Tibial nerve (tissue), 4 donors: ENCODE measurements around the gene CXCL17. TPM values are rescaled to one million over a fixed set of nuclear protein-coding genes. Genes with fewer than 3 reads are reported as not detected.

Experiments
- DNase-seq, 2 donors: peaks; one replicate each; pipeline ENCODE4 v3.0.0-alpha.2; 2019; ENCODE audit warnings: low spot score in 2 of 2
- H3K27ac ChIP-seq, 4 donors: fragments of 200-600 bp; sonication (generic) in 3 of 4; one replicate each; pipeline ENCODE4 v1.5.1; 2017 to 2019; ENCODE audit warnings: mild to moderate bottlenecking in 1 of 4
- H3K27me3 ChIP-seq, 2 donors: fragments of 200-600 bp; sonication (generic) in 1 of 2; one replicate each; pipeline versions ENCODE4 v1.5.1 to v1.6.0; 2017 to 2019
- H3K36me3 ChIP-seq, 3 donors: fragments of 200-600 bp; sonication (generic); one replicate each; pipeline ENCODE4 v1.5.1; 2018 to 2019
- H3K4me1 ChIP-seq, 4 donors: fragments of 200-600 bp; sonication (generic) in 3 of 4; one replicate each; pipeline ENCODE4 v1.5.1; 2017 to 2019
- H3K4me3 ChIP-seq, 4 donors: fragments of 200-600 bp; sonication (generic) in 3 of 4; one replicate each; pipeline ENCODE4 v1.5.1; 2017 to 2019; ENCODE audit warnings: mild to moderate bottlenecking in 1 of 4, moderate library complexity in 1 of 4
- H3K9me3 ChIP-seq, 4 donors: fragments of 200-600 bp; sonication (generic) in 3 of 4; one replicate each; pipeline ENCODE4 v1.5.1; 2017 to 2019
- CTCF ChIP-seq, 5 experiments: fragments of 200-600 bp in 3 of 5; fragments of 450-650 bp in 2 of 5; sonication (generic) in 3 of 5; IDR thresholded peaks; one replicate each; pipeline ENCODE4 v1.5.1; 2016 to 2019; ENCODE audit warnings: antibody characterized with exemption in 5 of 5, mild to moderate bottlenecking in 3 of 5, moderate library complexity in 2 of 5
- EP300 ChIP-seq, 2 donors: sonication (generic); formaldehyde crosslinking; IDR thresholded peaks; one replicate each; pipeline ENCODE4 v1.6.1; 2017; ENCODE audit warnings: antibody characterized with exemption in 2 of 2, mild to moderate bottlenecking in 1 of 2
- POLR2A ChIP-seq, 2 donors: fragments of 450-650 bp; IDR thresholded peaks; one replicate each; pipeline ENCODE4 v1.6.1; 2017; ENCODE audit warnings: antibody characterized with exemption in 2 of 2, mild to moderate bottlenecking in 2 of 2, moderate library complexity in 2 of 2
- WGBS, 2 donors: methylation state at CpG; one replicate each; pipeline ENCODE4 v1.1.5; 2018; 5-methylcytosine and 5-hydroxymethylcytosine counted together
- total RNA-seq, 4 donors: library from RNA; depleted of rRNA; stranded (reverse); fragments of >200 nt; gene quantifications; one replicate each; pipeline ENCODE4 v1.1.0, GENCODE V29; 2016

Gene CXCL17
- total RNA-seq, 4 donors from 2014 or later, result not detected

DNA sequence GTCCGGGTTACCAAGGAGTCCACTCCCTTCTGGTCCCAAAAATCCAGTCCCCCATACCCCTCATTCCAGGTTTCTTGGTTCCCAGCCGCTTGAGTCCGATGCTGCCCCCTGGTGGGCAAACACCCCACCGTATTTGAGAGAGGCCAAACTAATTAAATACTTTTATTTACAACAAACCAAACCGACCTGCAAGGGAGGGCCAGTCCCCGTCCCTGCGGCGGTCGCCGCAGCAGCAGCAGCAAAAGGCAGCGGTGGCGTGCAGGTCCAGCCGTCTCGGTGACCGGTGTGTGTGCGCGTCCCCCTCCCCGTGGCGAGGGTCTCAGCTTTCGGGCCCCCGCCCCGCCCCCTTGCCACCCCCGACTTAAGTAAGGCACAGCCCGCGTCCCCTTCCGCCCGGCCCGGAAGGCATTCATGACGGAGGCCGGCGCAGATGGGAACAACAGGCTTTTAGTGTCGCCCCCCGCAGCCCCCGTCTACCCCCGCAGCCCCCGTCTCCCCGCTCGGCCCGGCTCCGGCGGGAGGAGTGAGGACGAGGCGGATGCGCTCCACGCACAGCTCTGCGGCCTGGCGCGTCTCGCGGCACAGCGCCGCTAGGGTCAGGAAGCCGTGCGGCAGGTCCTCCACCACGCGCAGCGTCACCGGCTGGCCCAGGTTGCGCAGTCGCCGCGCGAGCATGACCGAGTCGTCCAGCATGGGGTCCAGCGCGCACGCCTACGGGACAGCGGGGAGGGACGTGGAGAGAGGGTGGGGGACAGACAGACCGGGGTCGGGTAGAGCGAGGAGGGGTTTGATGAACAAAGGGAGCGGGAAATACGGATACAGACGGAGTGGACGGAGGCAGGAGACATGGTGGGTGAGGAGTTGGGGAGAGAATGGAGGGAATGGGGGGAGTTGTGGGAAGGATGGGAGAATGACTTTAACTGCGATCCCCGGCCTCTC lies 41.1 kb downstream of the CXCL17 start:
- Histone ChIP-seq H3K4me3 (peak overlapping the region; percentile 45 to 78 (median 62)), H3K27ac (peak overlapping the region in 3 of 4 donors; percentile 52 to 70 (median 69)), H3K36me3 (peaks cover 0 to 16% (median 0%) of the 10 kb centered on the region in 3 donors), H3K4me1 (peaks cover 0 to 31% (median 11%) of the 10 kb centered on the region in 4 donors), H3K27me3 (no peaks in the 10 kb centered on the region), H3K9me3 (no peaks in the 10 kb centered on the region)
- DNase-seq, result peak; percentile 78 to 92
- TF ChIP-seq CTCF (IDR thresholded peaks at IDR 0.05) (peak; percentile 76 to 90 (median 81)), POLR2A (IDR thresholded peaks at IDR 0.05) (no peak)
- 1% methylated on average over 42 to 64 of the region's 80 CpGs for WGBS, 2 donors

DNA sequence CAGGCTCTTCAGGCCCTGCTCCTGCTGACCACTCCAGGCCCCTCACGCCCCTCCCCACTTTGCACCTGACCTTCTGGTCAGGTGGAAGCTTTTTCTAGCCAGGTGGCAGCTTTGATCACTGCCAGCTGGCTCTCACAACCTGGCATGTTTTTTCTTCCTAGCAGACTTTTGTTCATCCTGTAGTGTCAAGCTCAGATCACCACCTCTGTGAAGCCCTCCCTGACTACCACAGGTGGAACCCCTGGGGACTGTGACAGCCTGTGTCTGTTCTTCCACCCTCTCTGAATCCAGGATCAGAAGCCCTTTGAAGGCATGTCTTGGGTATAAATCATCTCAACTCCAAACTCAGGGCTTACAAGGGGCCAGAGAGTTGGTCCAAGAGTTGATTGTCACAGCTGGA lies 42.3 kb downstream of the CXCL17 start:
- H3K27ac ChIP-seq, result no peak overlapping the region
- H3K4me3 ChIP-seq, result no peak overlapping the region
- peaks cover 0 to 37% (median 11%) of the 10 kb centered on the region in 4 donors for H3K4me1 ChIP-seq
- no peak for TF ChIP-seq CTCF (IDR thresholded peaks at IDR 0.05)
- no peak for TF ChIP-seq EP300 (IDR thresholded peaks at IDR 0.05)
- no peak for TF ChIP-seq POLR2A (IDR thresholded peaks at IDR 0.05)
- peaks cover 0 to 4% (median 0%) of the 10 kb centered on the region in 3 donors for H3K36me3 ChIP-seq
- DNase-seq, result no peak
- H3K27me3 ChIP-seq, result no peaks in the 10 kb centered on the region
- no peaks in the 10 kb centered on the region for H3K9me3 ChIP-seq
- 87 to 91% methylated on average over 1 of the region's 1 CpG for WGBS, 2 donors

- no peak for DNase-seq
- peaks cover 0 to 33% (median 11%) of the 10 kb centered on the region in 4 donors for H3K4me1 ChIP-seq
- no peaks in the 10 kb centered on the region for H3K36me3 ChIP-seq
- no peaks in the 10 kb centered on the region for H3K9me3 ChIP-seq
- TF ChIP-seq EP300 (IDR thresholded peaks at IDR 0.05), result no peak
- TF ChIP-seq CTCF (IDR thresholded peaks at IDR 0.05), result no peak
- TF ChIP-seq POLR2A (IDR thresholded peaks at IDR 0.05), result no peak
- H3K4me3 ChIP-seq, result peak overlapping the region; percentile 30 to 54 (median 52)
- no peaks in the 10 kb centered on the region for H3K27me3 ChIP-seq
- H3K27ac ChIP-seq, result peak overlapping the region; percentile 79 to 88 (median 86)
- 21 to 23% methylated on average over 25 of the region's 25 CpGs for WGBS, 2 donors
Observed at GRCh38 chr19:42397263-42398166, 45.2 kb downstream of the CXCL17 start.

DNA sequence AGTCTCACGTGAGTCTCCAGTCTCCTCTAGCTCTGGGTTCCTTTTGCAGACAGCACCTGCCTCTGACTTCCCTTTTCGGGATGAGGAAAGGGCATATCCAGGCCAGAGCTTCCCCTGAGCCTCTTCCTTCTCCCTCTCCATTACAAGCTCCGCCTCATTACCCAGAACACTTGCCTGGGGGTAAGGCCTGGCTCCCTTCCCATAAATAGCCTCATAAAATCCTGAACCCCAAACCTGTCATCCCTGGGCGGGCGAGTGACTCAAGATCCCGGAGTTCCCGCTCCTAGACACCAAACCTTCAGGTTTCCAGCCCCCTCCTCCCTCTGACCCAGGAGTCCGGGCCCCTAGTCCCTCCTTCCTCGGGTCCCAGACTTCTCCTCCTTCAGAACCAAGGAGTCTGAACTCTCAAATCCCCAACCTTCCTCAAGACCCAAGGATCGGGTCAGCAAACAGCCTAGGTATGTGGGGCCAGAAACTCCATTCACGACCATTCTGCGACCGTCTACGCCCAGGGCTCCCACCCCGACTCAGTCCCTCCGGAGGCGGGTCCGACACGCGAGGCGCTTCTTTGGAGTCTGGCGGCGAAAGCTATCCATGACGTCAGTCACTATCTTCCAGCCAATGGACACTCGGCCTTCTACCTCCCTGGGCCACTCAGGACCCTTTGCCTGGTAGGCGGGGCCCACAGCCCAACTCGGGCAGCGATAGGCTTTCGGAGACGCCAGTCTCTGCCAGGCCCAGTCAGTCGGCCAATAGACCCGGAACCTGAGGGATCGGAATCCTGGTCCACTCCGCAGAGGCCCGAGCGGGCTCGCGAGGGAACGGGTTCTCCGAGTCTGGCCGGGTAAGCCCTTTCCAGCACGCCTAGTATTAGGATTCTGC lies 46.1 kb downstream of the CXCL17 start:
- peak overlapping the region; percentile 79 to 88 (median 86) for H3K27ac ChIP-seq
- H3K4me1 ChIP-seq, result peaks cover 0 to 24% (median 11%) of the 10 kb centered on the region in 4 donors
- TF ChIP-seq CTCF (IDR thresholded peaks at IDR 0.05), result peak in 1 of 5 experiments; percentile 25
- peak; percentile 83 to 84 for TF ChIP-seq EP300 (IDR thresholded peaks at IDR 0.05)
- TF ChIP-seq POLR2A (IDR thresholded peaks at IDR 0.05), result peak in 1 of 2 donors; percentile 78
- H3K27me3 ChIP-seq, result no peaks in the 10 kb centered on the region
- WGBS, 2 donors, result 4% methylated on average over 40 to 42 of the region's 42 CpGs
- no peaks in the 10 kb centered on the region for H3K36me3 ChIP-seq
- DNase-seq, result peak; percentile 93 to 96
- H3K9me3 ChIP-seq, result no peaks in the 10 kb centered on the region
- H3K4me3 ChIP-seq, result peak overlapping the region; percentile 30 to 54 (median 52)
